IPS-11a (cell line): ENCODE data around the gene KCNH3.
"Not testable (repeated sequence)": the region's sequence is repeated elsewhere in the genome, so short reads cannot be mapped to it uniquely, and the experiment has no call there.

Experiments used
- H3K4me3 ChIP-seq: one replicate; pipeline ENCODE4 v1.5.1; 2013; ENCODE audit warnings: low read depth, low read length, control low read depth

KCNH3 gene, protein sequence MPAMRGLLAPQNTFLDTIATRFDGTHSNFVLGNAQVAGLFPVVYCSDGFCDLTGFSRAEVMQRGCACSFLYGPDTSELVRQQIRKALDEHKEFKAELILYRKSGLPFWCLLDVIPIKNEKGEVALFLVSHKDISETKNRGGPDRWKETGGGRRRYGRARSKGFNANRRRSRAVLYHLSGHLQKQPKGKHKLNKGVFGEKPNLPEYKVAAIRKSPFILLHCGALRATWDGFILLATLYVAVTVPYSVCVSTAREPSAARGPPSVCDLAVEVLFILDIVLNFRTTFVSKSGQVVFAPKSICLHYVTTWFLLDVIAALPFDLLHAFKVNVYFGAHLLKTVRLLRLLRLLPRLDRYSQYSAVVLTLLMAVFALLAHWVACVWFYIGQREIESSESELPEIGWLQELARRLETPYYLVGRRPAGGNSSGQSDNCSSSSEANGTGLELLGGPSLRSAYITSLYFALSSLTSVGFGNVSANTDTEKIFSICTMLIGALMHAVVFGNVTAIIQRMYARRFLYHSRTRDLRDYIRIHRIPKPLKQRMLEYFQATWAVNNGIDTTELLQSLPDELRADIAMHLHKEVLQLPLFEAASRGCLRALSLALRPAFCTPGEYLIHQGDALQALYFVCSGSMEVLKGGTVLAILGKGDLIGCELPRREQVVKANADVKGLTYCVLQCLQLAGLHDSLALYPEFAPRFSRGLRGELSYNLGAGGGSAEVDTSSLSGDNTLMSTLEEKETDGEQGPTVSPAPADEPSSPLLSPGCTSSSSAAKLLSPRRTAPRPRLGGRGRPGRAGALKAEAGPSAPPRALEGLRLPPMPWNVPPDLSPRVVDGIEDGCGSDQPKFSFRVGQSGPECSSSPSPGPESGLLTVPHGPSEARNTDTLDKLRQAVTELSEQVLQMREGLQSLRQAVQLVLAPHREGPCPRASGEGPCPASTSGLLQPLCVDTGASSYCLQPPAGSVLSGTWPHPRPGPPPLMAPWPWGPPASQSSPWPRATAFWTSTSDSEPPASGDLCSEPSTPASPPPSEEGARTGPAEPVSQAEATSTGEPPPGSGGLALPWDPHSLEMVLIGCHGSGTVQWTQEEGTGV

DNA sequence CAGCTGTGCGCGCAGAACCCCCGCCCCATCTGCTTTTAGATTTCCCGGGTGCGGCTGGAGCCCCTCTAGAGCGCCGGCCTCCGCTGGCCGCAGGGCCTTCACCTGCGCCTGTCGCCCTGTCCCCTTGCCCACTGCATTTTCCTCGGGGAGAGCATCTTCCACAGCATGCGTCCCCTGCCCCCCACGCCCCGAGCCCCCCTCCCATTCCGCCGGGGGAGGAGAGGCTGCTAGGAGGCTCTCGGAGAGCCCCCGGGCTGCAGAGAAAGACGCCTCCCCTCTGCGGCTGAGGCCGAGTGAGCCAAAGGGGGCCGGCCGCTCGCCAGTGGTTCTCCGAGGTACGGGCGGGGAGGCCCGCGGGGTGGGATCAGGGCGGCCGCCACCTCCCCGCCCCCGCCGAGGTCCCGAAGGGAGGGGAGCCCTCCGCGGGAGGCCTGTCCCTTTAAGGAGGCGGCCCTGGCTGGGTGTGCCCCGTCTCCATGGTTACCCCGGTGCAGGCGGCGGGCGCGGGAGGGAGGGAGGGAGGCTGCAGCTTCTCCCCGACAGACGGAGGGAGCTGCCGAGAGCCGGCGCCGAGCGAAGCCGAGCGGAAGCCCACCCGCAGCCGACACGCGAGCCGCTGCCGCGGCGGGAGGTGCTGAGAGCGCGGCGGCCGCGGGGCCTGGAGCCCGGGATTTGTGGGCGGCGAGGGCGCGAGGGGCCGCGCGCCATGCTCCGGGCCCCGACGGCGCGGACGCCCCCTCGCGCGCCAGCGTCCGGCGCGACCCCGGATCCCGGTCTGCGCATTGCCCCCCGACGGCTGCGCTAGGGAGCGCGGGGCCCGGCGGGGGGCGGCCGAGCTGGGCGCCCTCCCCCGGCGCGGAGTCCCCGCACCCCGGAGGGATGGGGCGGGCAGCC lies at the start of gene KCNH3:
TSS of gene KCNH3 (plus strand) at position 521 of the 894 bp plus-strand sequence. CDS start 387 bp downstream, outside the sequence.
- peak within 1 kb of the TSS; percentile 8 for H3K4me3 ChIP-seq

DNA sequence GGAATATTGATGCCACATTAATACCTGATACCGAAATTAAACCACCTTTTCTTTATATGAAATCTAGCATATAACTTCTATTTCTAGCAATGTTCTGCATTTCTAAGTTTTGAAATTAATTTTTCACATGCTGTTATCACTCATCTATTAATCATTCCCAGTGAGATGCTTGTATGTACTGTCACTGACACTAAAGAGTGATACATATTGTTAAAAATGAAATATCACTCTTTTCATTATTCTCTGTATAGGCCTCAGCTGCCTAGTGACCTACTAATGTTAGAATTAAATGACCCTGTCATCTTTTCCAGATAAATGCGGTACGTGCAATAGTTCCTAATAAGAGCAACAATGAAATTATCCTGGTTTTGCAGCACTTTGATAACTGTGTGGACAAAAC lies 49.7 kb upstream of the KCNH3 start:
- no peak overlapping the region for H3K4me3 ChIP-seq

DNA sequence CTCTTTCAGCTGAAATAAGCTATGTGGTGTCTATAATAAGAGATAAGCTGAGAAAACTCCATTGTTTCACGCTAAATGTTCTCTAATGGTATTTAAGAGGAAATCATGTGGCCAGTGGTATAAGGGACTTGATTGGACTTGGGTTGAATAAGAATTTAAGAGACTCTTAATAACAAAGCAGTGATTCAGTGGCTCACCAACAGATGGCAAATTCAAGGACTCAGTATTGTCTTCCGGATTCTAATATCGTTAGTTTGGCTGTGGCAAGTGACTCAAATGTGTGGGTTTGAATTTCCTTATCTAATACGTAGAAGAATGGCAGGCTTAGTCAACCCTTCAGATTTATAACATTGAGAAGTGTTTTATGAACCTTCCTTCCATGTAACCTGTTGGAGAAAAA lies 49.1 kb upstream of the KCNH3 start:
- no peak overlapping the region for H3K4me3 ChIP-seq

DNA sequence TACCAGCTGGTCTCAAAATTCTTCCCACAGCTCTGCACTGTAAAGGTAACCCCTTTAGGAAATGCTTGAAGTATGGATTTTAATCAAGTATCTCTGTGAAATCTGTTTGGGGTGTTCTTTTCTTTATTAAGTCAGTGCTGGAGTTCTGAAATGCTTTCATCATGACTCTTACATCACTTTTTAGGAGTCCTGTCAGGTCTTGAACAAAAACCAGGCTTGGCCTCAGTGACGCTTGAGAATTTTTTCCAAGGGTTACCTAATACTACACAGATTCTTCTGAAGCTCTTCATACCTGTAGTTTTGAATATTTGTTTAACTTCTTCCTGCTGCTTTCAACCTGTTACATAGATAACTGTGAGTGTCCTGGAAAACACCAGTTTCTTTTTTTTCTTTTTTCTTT lies 47.0 kb upstream of the KCNH3 start:
- H3K4me3 ChIP-seq = no peak overlapping the region

DNA sequence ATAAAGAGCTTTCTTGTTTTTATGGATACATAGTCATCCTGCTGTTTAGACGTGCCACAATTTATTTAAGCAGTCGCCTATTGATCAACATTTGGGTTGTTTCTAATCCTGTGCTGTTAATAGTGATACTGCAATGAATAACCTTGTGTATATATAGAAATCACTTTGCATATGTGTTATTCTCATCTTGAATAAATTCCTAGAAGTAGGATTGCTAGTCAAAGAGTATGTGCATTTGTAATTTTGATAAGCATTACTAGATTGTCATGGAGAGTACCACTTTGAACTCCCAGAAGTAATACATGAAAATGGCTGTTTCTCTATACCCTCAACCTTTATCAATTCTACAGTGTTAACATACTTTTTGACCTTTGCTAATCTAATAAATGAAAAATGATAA lies 44.9 kb upstream of the KCNH3 start:
- no peak overlapping the region for H3K4me3 ChIP-seq

DNA sequence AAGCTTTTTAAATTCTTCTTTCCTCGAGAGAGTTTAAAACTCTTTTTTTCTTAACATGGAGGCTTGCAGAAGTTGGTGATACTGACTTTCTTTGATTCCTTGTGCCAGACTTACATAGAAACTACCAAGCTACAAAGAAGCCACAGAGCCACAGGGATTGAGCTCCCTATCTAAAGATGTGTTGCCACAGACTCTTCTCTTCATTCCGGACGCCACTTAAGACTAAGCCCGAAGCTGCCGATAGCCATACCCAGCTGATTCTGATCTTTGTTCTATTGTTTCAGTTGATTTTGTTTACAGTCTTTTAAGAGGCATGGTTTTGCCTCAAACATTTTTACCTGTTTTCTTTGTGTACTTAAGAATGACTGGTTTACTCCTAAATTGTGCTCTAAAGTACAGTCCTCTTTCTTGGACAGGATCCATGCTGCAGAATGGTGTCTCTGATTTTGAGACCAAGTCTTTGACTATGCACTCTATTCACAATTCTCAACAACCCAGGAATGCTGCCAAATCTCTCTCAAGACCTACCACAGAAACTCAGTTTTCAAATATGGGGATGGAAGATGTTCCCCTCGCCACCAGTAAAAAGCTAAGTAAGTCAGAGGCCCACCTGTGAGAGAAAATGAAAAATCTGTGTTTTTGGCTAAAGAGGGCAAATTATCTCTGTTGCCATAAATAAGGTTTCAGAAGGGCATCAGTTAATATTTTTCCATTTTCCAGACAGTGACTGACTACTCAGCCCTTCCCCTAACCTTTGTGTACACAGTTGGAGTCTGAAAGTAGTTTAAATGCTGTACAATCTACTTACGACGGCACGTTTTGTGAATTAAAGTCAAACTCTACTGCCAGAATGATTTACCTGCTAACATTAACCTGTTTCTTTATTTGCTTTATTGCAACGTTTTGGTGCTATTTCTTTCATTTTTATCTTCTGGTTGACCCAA lies 42.1 kb upstream of the KCNH3 start:
- no peak overlapping the region for H3K4me3 ChIP-seq

DNA sequence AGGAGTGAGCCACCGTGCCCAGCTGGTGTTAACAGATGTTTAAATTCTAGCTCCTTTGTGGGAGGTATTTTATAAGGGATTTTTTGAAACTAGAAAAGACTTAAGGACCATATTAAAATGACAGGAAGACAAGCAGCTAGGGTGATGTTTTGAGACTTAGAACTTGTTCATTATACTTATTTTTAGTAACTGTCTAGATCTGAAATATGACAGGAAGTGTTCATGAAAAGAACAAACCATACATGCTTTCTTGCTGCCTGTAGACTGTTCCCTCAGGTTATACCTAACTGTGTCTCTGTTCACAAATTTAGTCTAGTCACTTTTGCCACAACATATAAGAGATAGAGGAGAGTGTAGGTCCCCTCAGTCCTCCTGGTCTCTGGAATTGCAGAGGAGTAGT lies 36.9 kb upstream of the KCNH3 start:
- H3K4me3 ChIP-seq = no peak overlapping the region

DNA sequence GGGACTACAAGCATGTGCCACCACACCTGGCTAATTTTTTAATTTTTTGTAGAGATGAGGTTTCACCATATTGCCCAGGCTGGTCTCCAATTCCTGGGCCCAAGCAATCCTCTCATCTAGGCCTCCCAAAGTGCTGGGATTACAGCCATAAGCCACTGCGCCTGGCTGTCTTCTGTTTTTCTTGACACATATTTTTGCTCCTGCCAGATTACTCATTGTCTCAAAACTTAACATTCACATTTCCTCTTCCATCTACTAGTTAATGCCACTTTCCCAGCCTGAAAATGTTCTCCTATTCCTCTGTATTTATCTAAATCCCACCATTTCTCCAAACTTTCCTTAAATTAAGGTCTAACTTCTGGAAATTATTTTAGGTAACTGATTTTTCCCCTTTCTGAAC lies 36.2 kb upstream of the KCNH3 start:
- H3K4me3 ChIP-seq = no peak overlapping the region

DNA sequence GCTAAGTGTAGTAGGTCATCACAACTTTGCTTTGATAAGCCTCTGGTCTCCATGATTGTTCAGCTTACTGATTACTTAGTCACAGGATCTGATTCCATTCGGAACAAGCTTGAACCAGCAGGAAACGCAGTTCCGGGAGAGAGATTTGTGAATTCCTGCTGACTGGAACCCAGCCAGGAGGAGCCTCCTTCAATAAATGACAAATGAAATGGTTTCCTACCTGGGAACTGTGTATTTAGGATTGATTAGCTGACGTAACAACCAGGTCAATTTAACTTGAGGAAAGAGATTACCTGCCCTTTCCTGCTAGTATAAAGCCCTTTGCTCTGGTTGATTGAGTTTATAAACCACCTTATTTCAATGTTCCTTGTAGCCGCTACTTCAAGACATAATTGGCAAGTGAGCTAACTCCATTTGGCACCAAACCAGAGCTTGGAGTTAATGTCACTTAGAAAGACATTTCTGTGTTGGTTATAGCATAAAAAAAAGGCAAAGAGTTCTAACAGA lies 35.1 kb upstream of the KCNH3 start:
- H3K4me3 ChIP-seq = no peak overlapping the region

DNA sequence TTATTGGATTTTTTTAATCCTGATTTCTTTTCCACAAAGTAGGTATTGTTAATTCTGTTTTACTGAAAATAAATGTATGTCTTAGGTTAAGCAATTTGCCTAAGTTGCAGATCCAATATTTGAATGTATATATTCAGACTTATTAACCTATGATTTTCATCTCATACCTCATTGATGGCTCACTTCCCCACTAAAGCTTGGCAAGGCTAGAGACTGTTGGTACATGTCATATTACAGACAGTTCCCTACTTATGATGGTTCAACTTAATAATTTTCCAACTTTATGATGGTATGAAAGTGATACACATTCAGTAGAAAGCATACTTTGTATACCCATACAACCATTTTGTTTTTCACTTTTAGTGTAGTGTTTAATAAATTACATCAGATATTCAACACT lies 33.2 kb upstream of the KCNH3 start:
- no peak overlapping the region for H3K4me3 ChIP-seq

DNA sequence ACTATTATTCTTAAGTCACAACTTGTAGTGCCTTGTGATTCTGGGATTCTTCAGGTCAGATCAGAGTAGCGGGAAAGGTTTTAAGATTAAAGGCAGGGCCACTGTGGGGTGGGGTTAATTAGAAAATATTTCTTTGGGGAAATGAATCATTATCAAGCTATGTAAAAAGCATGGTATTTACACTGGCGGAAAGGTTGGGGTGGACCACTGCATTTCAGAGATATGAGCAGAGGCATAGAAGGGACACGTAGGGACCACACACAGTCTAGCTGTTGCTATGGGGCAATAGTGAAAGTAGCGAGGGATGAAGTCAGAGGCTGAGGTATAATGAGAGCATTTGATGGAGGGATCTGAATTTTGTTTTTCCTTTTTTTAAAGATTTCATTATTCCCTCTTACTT lies 31.7 kb upstream of the KCNH3 start:
- H3K4me3 ChIP-seq = no peak overlapping the region

DNA sequence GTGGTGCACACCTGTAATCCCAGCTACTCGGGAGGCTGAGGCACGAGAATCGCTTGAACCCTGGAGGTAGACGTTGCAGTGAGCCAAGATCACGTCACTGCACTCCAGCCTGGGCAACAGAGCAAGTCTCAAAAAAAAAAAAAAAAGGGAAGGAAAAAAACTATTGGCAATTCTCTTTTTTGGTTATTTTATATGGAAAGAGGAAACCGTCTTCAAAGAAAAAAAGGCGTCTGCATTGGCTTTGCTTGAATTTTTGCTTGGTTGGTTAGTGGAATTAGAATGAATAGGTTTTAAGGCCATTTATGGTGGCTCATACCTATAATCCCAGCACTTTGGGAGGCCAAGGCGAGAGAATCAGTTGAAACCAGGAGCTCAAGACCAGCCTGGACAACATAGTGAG lies 29.1 kb upstream of the KCNH3 start:
- not testable (repeated sequence) for H3K4me3 ChIP-seq

DNA sequence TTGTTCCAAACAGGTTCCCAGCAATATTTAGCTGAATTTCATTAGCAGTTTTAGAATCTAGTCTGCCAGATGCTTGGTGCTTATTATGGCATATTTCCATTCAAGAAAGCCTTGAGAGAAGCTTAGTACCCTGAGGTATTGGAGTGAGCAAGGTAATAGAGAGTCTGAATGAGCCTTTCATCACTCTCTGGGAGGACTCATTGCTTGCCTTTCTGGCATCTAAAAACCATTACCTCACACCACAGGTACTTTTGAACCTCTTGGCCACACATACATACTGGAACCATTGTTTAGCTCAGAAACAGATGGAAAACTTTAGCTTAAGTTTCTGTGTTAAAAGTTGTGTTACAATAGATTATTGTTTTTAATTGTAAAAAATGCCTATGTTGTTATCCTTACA lies 27.4 kb upstream of the KCNH3 start:
- no peak overlapping the region for H3K4me3 ChIP-seq

DNA sequence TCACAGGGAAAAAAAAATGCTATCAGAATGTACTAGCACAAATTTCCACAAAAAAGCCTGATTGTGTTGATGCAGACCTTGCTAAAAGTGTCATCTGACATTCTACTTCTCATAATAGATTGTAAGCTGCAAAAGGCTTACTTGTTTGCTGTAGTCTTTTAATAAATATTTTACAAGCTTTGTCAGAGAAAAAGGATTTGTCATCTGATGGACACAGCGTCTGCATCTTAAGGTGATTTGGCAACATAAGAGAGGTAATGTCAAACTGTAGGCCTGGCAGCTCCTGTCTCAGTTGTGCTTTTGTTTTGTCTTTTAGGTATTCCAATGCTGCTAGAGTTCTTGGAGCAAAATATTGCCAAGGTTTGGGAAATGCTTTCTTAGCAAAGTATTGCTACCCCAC lies 26.3 kb upstream of the KCNH3 start:
- no peak overlapping the region for H3K4me3 ChIP-seq

DNA sequence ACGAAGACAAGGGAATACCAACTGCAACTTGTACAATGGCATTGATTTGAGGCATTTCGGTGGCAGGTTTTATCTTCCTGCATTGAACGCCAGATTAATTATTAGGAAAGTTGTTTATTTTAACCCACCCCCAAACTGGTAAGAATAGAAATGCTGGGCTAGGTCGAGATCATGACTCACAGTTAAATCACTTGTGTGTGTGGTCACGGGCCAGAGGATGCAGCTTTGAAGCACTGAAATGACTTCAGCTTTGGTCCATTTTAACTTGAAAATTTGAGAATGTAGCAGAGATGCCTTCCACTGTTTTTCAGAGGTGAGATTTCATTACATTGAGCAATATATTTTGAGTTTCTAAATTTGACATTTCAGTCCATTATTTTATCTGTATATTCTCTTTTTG lies 23.6 kb upstream of the KCNH3 start:
- H3K4me3 ChIP-seq = no peak overlapping the region

DNA sequence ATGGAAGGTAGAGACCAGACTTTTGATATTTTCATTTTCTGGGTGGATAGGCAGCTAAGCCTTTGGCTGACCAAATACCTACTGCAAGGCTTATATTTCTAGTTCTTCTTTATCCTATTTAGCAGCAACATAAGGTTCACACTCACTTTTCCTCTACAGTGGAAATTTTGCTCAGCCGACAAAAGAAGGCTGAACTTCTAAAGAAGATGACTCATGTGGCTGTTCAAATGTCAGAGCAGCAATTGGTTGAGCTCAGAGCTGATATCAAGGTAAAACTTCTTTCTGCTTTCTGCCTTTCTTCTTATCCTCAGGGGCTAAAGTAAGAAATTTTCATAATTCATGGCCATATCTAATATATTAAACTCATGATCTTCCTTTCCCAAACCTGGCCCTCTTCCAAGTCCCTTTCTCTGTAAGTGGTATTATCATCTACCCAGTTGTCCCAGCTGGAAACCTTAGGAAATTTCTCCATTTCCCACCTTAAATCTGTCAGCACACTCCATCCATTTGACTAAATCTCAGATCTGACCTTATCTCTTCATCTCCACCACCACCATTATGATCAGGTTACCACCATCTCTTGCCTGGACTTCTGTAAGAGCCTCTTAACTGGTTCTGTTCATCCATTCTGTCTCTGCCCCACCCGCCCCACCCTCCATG lies 19.8 kb upstream of the KCNH3 start:
- no peak overlapping the region for H3K4me3 ChIP-seq

DNA sequence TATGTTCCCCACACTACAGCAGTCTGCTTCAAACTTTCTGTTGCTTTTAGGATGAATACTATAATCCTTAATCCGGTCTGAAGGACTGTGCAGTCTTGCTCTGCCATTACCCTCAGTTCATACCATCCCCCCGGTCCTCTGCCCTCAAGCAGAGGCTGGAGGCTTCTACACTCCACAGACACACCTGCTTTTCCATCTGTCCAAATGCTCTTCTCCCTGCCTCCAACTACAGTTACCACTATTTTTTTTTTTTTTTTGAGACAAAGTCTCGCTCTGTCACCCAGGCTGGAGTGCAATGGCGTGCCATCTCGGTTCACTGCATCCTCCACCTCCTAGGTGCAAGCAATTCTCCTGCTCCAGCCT lies 19.3 kb upstream of the KCNH3 start:
- H3K4me3 ChIP-seq = no peak overlapping the region

DNA sequence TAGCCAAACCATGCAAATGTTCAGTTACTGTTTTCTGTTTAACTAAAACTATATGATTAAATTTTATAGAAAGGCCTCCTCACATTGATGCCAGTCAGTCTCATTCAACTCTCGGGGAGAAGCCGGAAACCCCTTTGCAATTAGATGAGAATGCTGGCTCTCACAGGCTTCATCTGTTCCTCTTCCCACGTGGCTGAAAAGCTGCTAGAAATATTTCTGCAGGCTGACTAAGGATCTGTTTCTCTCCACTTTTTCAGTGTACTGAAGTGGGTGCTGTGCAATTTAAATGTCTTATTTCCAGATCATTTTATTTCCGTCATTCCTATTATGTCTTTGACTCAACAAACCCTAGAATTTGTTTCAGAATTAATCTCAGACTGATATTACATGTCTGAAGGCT lies 17.4 kb upstream of the KCNH3 start:
- no peak overlapping the region for H3K4me3 ChIP-seq
